Stimulated activated CD8-positive, alpha-beta memory T cell treated with anti-CD3 and anti-CD28 coated beads, Interleukin-15, amount 100 ng/mL, for 24 hours (primary cell): ENCODE measurements around the gene RDH16.
"Not testable (repeated sequence)": the region's sequence is repeated elsewhere in the genome, so short reads cannot be mapped to it uniquely, and the experiment has no call there.

Experiments used
- DNase-seq: peaks from one replicate; pipeline ENCODE4 v3.0.0-alpha.2; 2020; ENCODE audit warnings: low read depth

RDH16 gene

GRCh38 chr12:56954057-56954957 lies 3.1 kb downstream of the RDH16 start:
- DNase-seq: no peak

- no peak for DNase-seq
Measured at GRCh38 chr12:56953314-56953713, 4.1 kb downstream of the RDH16 start.

- no peak for DNase-seq
Measured at GRCh38 chr12:56951582-56952339, 5.6 kb downstream of the RDH16 start.

- no peak for DNase-seq
Measured at GRCh38 chr12:56948881-56949280, 8.5 kb downstream of the RDH16 start.

GRCh38 chr12:56948457-56948777 lies 9.0 kb downstream of the RDH16 start:
- DNase-seq: no peak

- no peak for DNase-seq
Measured at GRCh38 chr12:56947633-56948456, 9.6 kb downstream of the RDH16 start.

GRCh38 chr12:56943878-56944277 lies 13.5 kb downstream of the RDH16 start:
- no peak for DNase-seq

- not testable (repeated sequence) for DNase-seq
Measured at GRCh38 chr12:56943374-56943773, 14.0 kb downstream of the RDH16 start.

GRCh38 chr12:56941299-56942017 lies 15.9 kb downstream of the RDH16 start:
- DNase-seq: no peak

- not testable (repeated sequence) for DNase-seq
Measured at GRCh38 chr12:56940942-56941298, 16.5 kb downstream of the RDH16 start.

GRCh38 chr12:56935752-56936151 lies 21.7 kb downstream of the RDH16 start:
- no peak for DNase-seq

- no peak for DNase-seq
Measured at GRCh38 chr12:56935157-56935556, 22.3 kb downstream of the RDH16 start.

GRCh38 chr12:56933826-56934625 lies 23.4 kb downstream of the RDH16 start, which contains the start of gene SDR9C7:
Gene SDR9C7, minus strand, starts transcription at chr12:56934408. Its CDS starts 147 bp downstream, at chr12:56934261.
- no peak for DNase-seq

- no peak for DNase-seq
Measured at GRCh38 chr12:56932867-56933266, 24.5 kb downstream of the RDH16 start.

GRCh38 chr12:56932146-56932545 lies 25.3 kb downstream of the RDH16 start:
- no peak for DNase-seq

GRCh38 chr12:56931474-56931978 lies 25.9 kb downstream of the RDH16 start:
- DNase-seq: no peak

- no peak for DNase-seq
Measured at GRCh38 chr12:56930241-56930640, 27.2 kb downstream of the RDH16 start.

GRCh38 chr12:56929780-56930179 lies 27.6 kb downstream of the RDH16 start:
- DNase-seq: no peak

GRCh38 chr12:56928262-56928661 lies 29.1 kb downstream of the RDH16 start:
- no peak for DNase-seq

GRCh38 chr12:56927281-56927680 lies 30.1 kb downstream of the RDH16 start:
- DNase-seq: no peak

GRCh38 chr12:56922031-56922430 lies 35.4 kb downstream of the RDH16 start:
- DNase-seq: no peak
